GM12872 (cell line): ENCODE data around the gene DYNLT4.
A peak's percentile ranks its signal among the peaks of the same experiment; 100 is the strongest.

ENCODE experiments used
- CTCF ChIP-seq: IDR thresholded peaks from 3 replicates; pipeline ENCODE4 v1.5.1; 2011; ENCODE audit warnings: low read depth, mild to moderate bottlenecking, low read length, moderate library complexity; ENCODE audit not compliant: insufficient read depth

Gene DYNLT4

GRCh38 chr1:44832056-44832705 is 25.0 kb upstream of the DYNLT4 start:
- no peak for TF ChIP-seq CTCF

- TF ChIP-seq CTCF, result no peak
Measured at GRCh38 chr1:44831516-44831915, 24.4 kb upstream of the DYNLT4 start.

GRCh38 chr1:44830900-44831304 is 23.8 kb upstream of the DYNLT4 start:
- no peak for TF ChIP-seq CTCF

- no peak for TF ChIP-seq CTCF
Measured at GRCh38 chr1:44829506-44830384, 22.6 kb upstream of the DYNLT4 start.

GRCh38 chr1:44828841-44829440 is 21.8 kb upstream of the DYNLT4 start:
- TF ChIP-seq CTCF, result no peak

GRCh38 chr1:44828003-44828651 is 21.0 kb upstream of the DYNLT4 start:
- no peak for TF ChIP-seq CTCF

- peak; percentile 28; the same call in 1 of the 3 replicates for TF ChIP-seq CTCF
Measured at GRCh38 chr1:44827197-44828002, 20.2 kb upstream of the DYNLT4 start.
